ENCODE data around the gene NRAS.
"Not testable (repeated sequence)": the region's sequence is repeated elsewhere in the genome, so short reads cannot be mapped to it uniquely, and the experiment has no call there.

Gene NRAS

GRCh38 chr1:114716304-114717170 lies at the start of gene NRAS:
Gene NRAS (minus strand): TSS chr1:114716771. CDS start chr1:114716160, 611 bp downstream.
- peak; percentile 90 to 94 (median 92) for DNase-seq

GRCh38 chr1:114764689-114765088 lies 48.1 kb upstream of the NRAS start:
- DNase-seq, result no peak

GRCh38 chr1:114758256-114758832 lies 41.8 kb upstream of the NRAS start:
- peak in 1 of 6 experiments; percentile 37 for DNase-seq

DNA sequence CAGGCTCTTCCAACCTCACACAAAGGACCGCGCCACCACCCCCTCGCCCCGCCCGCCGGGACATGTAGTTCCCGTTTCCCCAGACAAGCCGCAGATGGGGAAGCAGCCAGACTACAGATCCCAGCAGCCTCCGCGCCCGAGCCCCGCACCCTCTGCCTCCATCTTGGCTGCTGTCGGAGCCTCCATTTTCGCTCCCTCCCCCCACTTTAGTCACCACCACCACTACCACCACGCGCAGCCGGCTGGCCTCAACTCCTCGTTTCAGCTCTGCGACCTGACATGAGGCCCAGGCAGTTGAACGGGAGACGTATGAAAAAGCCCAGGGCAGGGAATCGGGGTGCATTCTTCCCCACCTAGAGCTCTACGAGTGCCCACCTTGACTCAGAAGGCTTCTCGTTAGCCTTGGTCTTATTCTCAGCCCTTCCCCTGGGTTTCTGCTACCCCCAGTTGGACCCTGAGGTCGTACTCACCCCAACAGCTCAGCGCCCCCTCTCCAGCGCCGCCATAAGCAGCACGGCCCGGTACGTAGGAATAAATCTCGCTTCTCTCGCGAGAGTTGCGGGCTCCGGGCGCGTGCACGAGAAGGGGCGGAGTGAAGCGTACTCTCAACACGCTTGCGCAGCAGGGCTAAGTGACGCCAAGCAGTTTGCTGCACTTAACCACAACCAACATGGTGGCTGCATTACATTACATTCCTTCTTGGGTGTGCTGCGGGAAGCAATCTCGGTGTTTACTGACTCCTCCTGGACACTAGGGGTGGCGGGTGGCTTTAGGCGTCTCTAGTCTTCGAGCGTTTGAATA lies 41.1 kb upstream of the NRAS start, which contains the start of gene CSDE1:
Gene CSDE1 (minus strand): TSS at position 530 of the 801 bp plus-strand sequence. CDS start 18,094 bp downstream, outside the sequence.
- peak; percentile 89 to 97 (median 96) for DNase-seq

- DNase-seq, result peak in 1 of 6 experiments; percentile 43
Measured at GRCh38 chr1:114756949-114757454, 40.4 kb upstream of the NRAS start.

GRCh38 chr1:114756009-114756892 lies 39.7 kb upstream of the NRAS start:
- peak in 1 of 6 experiments; percentile 16 for DNase-seq

- peak in 1 of 6 experiments; percentile 10 for DNase-seq
Measured at GRCh38 chr1:114755006-114755931, 38.7 kb upstream of the NRAS start.

- not testable (repeated sequence) for DNase-seq
Measured at GRCh38 chr1:114753702-114754101, 37.1 kb upstream of the NRAS start.

GRCh38 chr1:114753143-114753542 lies 36.6 kb upstream of the NRAS start:
- DNase-seq, result no peak

DNA sequence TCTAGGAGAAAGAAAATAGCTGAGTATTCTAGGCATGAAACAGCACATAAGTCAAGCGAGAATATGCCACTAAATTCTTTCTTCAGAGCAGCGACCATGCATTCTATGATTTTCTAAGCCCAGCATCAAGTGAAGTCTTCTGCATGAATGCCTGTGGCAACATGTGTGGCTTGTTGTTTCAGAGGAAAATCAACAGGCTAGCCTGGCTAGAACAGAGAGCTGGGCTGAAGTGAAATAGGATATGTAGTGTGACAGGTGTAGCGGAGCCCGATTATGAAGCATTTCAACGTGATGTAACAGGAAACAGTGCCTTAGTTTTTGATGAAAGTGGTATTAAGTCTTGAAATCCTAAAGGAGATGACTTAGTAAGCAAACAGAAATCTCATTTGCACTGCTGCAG lies 34.2 kb upstream of the NRAS start:
- DNase-seq, result no peak

DNA sequence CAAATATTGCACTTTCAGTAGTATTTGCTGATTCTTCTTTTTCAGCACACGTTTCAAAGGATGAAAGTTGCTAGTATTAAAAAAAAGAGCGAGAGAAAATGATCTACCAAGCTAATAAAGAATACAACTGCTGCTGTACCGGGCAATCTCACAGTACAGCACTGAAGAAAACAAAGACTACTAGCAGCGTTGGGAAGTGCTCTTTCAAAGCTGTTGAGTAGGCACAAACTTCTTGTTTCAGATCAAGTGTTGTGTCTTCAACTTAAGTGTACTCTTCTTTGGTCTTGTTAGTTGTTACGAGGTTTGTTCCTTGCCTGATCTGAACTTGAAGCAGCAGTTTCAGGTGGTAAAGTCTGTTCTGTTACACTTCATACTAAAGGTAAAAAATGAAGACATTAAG lies 33.3 kb upstream of the NRAS start:
- no peak for DNase-seq

DNA sequence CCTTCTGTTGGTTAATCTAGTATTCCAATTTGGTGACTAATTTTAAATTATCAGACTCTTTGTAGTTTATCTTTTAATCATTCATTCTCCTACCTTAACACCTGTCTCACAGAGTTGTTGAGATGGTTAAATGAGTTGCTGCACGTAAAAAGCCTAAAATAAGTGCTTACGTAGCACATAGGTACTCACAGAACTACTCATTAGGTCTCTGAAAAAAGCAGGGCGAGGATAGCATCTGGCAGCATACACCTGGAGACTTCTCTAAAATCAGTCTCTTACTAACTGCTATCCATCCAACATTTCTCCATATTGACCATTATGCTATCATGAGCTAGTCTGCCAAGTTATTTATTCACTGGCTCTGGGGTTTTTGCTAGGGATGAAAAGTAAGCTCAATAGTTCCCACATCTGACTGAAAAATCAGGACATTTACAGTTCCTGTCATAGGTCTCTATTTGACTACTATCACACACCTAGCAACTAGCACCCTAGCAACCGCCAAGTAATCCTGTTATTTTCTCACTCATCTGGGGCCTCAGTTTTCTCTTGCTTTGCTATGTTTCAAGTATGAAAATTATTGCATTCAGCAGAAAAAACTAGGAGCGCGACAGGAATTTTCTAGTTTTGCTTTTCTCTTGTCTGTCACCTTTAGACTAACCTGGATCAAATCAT lies 30.0 kb upstream of the NRAS start:
- no peak for DNase-seq

DNA sequence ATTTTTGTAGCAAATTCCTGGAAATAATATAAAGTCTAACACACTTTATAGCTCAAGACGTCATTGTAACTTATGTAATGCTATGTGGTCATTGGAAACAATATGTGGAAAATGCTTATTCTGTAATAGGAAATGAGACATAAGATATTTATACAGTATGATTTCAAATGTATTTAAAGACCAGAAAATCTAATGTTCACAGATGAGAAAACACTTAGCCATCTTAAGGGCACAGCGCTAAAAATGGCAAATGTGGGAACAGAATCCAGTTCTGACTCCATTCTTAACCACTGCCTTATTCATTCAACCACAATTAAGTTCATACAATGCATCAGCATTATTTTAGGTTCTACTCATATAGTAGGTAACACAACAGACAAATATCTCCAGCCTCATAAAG lies 28.7 kb upstream of the NRAS start:
- no peak for DNase-seq

DNA sequence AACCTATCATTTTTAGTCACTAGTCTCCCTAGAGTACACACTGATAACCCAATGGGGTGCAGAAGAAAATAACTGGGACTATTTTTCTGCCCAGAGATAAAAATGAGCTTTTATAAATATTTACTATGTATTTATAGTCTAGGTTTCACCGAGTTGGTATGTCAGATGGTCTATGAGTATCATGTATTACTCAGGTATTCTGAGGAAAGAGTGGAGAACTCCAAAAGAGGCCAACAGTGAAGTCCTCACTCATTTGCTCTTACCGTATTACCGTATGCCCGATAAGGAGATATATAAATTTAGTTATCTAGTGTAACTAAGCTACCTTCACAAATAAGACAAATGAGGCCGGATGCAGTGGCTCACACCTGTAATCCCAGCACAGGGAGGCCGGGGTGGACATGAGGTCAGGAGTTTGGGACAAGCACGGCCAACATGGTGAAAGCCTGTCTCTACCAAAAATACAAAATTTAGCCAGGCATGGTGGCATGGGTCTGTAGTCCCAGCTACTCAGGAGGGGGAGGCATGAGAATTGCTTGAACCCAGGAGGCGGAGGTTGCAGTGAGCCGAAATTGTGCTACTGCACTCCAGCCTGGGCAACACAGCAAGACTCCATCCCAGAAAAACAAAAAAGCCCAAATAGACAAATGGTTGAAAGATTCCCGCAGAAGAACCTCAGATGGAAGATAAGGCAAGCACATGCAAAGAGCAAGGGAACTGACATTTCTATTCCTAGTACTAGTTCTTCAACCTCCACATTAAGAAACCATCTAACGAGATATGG lies 25.6 kb upstream of the NRAS start:
- no peak for DNase-seq

DNA sequence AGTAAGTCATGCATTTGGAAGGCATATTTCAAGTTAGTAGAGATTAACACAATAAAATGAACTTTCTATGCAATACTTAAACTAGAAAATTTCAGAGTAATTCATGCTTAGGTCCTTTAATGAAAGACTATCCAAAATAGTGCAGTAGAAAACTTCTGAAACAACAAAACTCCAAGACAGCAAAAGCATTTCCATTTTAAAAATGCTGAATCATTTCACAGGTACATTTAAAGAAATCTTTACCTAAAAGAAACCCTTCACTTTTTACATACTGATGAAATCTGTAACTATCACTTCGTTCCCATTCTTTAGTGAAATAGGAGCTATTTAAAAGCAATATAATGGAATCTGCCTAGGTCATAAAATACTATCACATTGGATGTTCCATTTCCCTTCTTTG lies 23.8 kb upstream of the NRAS start:
- no peak for DNase-seq

- no peak for DNase-seq
Measured at GRCh38 chr1:114737314-114737849, 20.8 kb upstream of the NRAS start.

GRCh38 chr1:114735479-114735878 lies 18.9 kb upstream of the NRAS start:
- no peak for DNase-seq

DNA sequence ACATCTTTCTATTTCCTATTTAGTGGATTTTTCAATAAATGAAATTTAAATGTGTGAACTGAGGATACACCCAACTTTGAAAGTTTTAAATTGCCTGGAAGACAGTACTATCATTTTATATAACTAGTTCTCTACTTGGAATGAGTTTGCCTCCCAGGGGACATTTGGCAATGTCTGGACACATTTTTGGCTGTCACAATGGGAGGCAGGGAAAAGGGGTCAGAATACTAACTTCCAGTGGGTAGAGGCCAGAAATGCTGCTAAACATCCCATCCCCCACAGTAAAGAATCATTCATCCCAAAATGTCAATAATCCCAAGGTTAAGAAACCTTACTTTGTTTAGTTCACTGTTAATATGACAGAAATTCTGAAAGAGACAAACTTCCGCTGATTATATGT lies 13.2 kb upstream of the NRAS start:
- DNase-seq, result no peak

DNA sequence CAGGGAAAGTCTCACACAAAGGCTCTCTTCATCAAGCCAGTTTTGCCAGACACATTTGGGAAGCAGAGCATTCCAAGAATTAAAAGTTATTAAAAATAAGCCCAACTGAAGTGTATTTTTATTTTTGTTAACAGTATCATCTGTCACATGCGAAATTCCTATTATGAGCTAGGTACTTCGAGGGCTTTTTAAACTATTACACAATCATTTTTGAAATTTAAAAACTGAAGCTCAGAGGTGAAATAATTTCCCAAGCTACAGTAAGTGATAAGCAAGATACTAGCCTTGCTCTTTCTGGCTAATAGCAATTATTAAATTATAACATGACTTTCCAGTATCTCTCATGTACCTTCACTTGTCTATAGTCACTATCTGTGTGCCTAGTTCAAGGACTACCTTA lies 12.0 kb upstream of the NRAS start:
- no peak for DNase-seq

Data from stimulated activated naive CD4-positive, alpha-beta T cell (primary cell).